ENCODE data around the gene TCEAL5.
"Not testable (repeated sequence)": the region's sequence is repeated elsewhere in the genome, so short reads cannot be mapped to it uniquely, and the experiment has no call there.

The TCEAL5 gene

GRCh38 chrX:103234869-103235268 lies 41.7 kb downstream of the TCEAL5 start:
- no peak for DNase-seq (ENCODE audit: low read depth, low spot score)

DNA sequence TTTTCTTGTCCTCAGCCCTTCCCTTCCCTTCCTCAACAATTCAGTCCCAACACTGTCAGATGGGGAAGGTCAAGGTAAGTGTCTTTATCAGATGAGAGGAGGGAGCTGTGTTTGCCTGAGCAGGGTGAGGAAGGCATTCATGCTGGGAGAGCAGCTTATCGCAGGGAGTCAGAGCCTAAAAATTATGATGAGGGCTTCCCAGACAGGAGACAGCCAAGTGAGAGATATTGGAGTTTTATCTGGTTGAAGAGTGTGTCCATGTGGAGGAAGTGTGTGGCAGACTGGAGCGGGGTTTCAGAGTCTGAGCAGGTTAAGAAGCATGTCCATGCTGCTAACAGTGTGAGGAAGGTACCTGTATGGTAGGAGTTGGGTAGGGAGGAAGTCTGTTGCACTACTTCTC lies 43.3 kb downstream of the TCEAL5 start:
- DNase-seq (ENCODE audit: low read depth, low spot score): no peak

- not testable (repeated sequence) for DNase-seq (ENCODE audit: low read depth, low spot score)
These were observed 50.6 kb downstream of the TCEAL5 start for GRCh38 chrX:103225918-103226317.
